Endothelial cell of umbilical vein (primary cell): ENCODE data around the gene TACSTD2.

ENCODE experiments used
- CTCF ChIP-seq, 2 donors: IDR thresholded peaks; 1 replicate in 1 of 2; 2 replicates in 1 of 2; pipeline ENCODE4 v1.5.1; 2011; ENCODE audit warnings: low read length in 2 of 2, mild to moderate bottlenecking in 2 of 2, moderate library complexity in 2 of 2, control low read depth in 1 of 2, inconsistent platforms in 1 of 2, low read depth in 1 of 2; ENCODE audit not compliant: insufficient read depth in 1 of 2; ENCODE audit errors: extremely low read depth in 1 of 2
- EZH2 ChIP-seq: IDR thresholded peaks from 2 replicates; pipeline ENCODE4 v1.6.1; 2012; ENCODE audit warnings: borderline replicate concordance, low read depth, mild to moderate bottlenecking, moderate library complexity, low read length, inconsistent platforms; ENCODE audit not compliant: severe bottlenecking
- FOS ChIP-seq: IDR thresholded peaks from 2 replicates; pipeline ENCODE4 v1.6.1; 2011; ENCODE audit warnings: mild to moderate bottlenecking, low read length, moderate library complexity, borderline replicate concordance; ENCODE audit not compliant: insufficient read depth
- POLR2A ChIP-seq: IDR thresholded peaks from 2 replicates; pipeline ENCODE4 v1.6.1; 2012; ENCODE audit warnings: low read depth, mild to moderate bottlenecking, control low read depth, low read length
- POLR2AphosphoS5 ChIP-seq: IDR thresholded peaks from 2 replicates; pipeline ENCODE4 v1.6.1; 2012; ENCODE audit warnings: low read depth, mild to moderate bottlenecking, control low read depth, low read length, moderate library complexity; ENCODE audit not compliant: insufficient read depth

- no peak for TF ChIP-seq EZH2
- no peak for TF ChIP-seq CTCF (IDR thresholded peaks at IDR 0.05; ENCODE audit: extremely low read depth in 1 of 2, insufficient read depth in 1 of 2, low read depth in 1 of 2, low read length in 2 of 2)
- no peak for TF ChIP-seq FOS
- no peak for TF ChIP-seq POLR2AphosphoS5
- no peak for TF ChIP-seq POLR2A
These were observed 2.2 kb downstream of the TACSTD2 start for GRCh38 chr1:58574816-58575215.
